Left forelimb (tissue), 1 donor: ENCODE data around the gene PIK3C2G.

ENCODE experiments used
- DNase-seq: peaks from one replicate; pipeline ENCODE4 v3.0.0-alpha.2; 2018; ENCODE audit warnings: low spot score

Gene PIK3C2G

GRCh38 chr12:18419311-18419710 is 158.0 kb downstream of the PIK3C2G start:
- DNase-seq, result no peak

DNA sequence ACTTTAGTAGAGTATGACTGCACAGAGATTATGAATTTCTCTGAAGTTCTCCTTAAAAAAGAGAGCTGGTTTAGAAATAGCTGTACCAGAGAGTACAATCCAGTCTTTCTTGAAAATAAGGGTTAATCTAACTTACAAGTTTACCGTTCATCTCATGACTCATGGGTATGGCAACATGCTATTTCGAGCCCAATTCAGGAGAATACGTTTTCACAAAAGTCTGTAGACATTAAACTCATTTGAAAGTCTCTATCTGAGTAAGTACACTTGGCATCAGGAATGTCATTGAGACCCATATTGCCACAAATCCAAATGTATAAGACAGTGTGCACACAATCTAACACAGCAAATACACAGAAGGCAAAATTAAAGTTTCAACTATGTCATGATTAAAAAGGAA is 160.5 kb downstream of the PIK3C2G start:
- no peak for DNase-seq

GRCh38 chr12:18422871-18423270 is 161.6 kb downstream of the PIK3C2G start:
- no peak for DNase-seq

GRCh38 chr12:18424857-18425256 is 163.5 kb downstream of the PIK3C2G start:
- DNase-seq, result no peak

GRCh38 chr12:18427520-18427919 is 166.2 kb downstream of the PIK3C2G start:
- DNase-seq, result no peak

DNA sequence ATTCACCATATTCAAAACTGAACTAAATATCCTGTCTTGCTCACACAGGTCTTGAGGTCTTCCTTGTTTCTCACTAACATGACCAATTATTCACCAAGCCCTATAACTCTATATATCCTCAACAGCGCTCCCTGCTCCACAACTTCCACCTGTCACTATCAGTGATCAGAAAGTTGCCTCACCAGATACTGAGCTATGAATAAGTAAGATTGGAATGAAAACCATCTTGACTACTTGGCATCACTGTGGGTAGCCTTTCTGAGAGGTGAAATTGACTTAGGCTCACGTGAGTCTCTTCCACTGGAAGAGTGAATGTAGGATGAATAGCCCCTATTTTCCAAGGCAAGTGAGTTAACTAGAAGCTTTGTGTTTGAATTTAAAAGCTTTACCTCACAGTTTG is 167.1 kb downstream of the PIK3C2G start:
- no peak for DNase-seq

DNA sequence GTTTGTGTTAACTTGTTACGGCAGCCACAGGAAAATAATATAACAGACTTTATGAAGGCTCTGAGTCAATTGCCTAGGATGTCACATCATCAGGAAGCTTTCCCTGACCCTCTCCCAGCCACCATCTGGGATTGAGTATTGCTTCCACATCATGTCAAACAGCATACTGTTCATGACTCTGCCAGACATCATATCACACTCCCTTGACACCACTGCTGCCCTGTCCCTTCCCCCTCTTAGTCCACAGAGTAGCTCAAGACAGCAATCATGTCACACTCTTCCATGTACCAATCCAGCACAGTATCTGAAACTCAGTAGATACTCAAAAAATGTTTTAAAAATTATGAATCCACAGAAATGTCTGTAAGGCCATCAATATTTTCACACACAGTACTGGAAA is 168.0 kb downstream of the PIK3C2G start:
- DNase-seq, result no peak

DNA sequence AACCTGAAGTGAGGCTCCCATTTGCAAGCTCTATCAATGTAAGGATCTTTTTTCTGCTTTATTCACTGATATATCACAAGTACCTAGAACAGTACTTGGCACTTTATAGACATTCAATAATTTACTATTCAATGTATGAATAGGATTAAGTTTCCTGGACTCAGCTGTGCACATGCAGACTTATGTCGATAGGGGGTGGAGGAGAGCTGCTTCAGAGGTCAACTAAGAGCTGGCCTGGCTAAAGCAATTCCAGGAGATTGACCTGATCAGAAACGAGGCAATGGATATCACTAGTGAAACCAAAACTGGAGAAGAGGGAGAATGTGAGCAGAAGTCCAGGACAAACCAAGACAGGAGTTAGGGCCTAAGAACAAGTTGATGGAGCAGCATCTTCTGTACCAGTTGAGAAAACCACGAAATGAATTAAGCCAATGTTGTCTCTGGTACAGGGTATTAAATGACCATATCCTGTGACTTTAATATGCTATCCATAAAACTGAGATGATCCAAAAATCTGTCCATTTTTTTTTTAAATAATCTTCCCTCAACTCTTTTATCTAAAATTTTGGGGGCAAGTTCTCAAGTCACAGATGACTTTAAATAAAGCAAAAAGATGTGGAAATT is 169.2 kb downstream of the PIK3C2G start:
- DNase-seq, result no peak

DNA sequence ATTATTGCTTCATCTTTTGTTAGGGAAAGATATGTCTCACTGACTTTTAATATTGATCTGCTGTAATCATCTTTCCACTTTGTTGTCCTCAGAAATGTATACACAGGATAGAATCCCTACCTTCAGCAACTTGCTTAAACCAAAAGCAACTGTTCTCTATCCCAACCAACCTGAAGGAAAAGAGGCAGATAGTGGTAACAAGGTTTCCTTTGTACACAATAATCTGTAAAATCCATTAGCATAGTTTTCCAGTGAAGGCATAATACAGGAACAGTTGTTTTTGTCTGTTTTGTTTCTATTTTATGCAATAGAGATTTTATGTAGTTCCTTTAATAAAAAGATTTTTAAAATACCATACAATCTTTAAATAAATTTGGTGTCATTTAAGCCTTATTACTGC is 170.5 kb downstream of the PIK3C2G start:
- no peak for DNase-seq

- DNase-seq, result no peak
Measured at GRCh38 chr12:18432206-18432605, 170.9 kb downstream of the PIK3C2G start.

GRCh38 chr12:18436170-18436569 is 174.9 kb downstream of the PIK3C2G start:
- DNase-seq, result no peak

DNA sequence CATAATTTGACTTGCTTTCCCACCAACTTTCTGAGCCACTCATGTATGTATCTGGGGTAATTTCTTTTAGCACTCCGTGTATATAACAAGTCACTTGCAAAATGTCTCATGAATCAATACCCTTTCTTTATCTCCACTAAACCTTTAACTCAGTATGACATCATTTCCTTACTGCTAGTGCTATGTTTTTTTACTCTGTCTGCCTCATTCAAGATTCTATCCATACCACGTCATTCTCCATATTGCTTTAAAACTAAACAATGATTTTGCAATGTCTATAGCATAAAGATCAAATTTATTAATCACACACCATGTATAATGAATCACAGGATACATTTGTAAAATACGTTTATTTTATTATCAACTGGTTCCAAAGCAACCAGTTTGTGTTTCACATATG is 178.2 kb downstream of the PIK3C2G start:
- no peak for DNase-seq

DNA sequence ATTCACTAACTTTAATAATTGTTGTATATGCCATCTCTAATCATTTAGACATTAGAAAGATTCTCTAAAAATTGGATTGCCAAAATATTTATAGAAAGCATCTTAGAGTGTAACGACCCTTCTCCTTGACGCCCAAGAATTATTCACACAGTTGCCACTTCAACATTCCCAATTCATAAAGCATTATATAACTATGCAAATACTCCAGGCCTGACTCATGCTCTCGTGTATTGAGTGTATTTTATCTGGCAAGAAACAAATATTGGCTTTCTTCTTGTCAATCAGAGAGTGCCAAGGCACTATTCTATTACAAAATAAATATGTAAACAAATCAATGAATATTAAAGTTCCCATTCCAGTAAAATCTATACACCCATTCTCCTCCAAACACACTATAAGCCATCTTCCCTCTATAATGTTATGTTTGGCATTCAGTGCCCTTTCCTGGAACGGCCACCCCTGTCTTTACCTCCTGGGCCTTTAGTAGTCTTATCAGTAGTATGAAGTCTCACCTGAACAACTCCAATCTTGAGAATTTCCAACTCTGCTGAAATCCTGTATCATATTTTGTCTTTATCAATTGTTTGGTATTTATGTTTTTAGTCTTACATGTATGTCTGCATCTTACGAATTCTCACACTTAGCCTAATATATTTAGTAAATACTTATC is 182.6 kb downstream of the PIK3C2G start:
- DNase-seq, result no peak

- no peak for DNase-seq
Measured at GRCh38 chr12:18446061-18446644, 184.8 kb downstream of the PIK3C2G start.

GRCh38 chr12:18454330-18454729 is 193.0 kb downstream of the PIK3C2G start:
- DNase-seq, result no peak

DNA sequence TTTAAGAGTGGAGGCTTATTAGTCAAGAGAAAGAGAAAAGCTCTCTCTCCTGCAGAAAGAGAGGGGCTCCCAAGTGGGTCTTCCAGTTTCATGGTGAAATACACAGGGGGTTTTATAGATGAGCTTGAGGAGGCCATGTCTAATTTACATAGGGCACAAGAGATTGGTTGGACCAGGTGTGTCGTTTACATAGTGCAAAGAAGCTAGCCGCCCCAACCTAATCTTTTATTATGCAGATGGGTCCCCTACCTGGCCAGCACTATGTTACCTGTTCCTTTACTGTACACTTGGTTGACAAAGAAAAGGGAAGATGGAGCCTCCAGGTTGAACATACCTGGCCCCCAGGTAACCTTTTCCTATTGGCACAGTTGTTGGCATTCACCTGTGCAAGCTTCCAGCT is 195.0 kb downstream of the PIK3C2G start:
- DNase-seq, result no peak

DNA sequence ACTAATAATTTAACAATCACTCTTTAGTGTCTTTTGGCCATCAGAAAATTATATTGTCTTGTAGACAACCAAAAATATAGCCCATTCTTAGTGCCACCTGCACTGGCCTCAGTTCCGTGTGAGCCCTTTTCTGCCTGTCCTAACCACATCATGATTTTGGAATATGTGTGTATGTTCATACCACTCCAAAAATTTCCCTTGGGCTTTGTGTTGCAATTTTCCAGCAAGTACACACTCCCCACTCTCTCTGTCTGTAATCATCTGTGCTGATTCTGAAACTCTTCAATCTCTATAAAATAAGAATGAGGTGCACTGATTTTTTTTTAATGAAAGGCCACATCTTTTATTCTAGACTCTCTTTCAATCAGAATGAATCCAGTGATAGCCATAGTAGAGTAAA is 196.0 kb downstream of the PIK3C2G start:
- no peak for DNase-seq

- no peak for DNase-seq
Measured at GRCh38 chr12:18461758-18462157, 200.4 kb downstream of the PIK3C2G start.

- DNase-seq, result no peak
Measured at GRCh38 chr12:18462442-18462841, 201.1 kb downstream of the PIK3C2G start.

- no peak for DNase-seq
Measured at GRCh38 chr12:18467620-18468245, 206.4 kb downstream of the PIK3C2G start.

DNA sequence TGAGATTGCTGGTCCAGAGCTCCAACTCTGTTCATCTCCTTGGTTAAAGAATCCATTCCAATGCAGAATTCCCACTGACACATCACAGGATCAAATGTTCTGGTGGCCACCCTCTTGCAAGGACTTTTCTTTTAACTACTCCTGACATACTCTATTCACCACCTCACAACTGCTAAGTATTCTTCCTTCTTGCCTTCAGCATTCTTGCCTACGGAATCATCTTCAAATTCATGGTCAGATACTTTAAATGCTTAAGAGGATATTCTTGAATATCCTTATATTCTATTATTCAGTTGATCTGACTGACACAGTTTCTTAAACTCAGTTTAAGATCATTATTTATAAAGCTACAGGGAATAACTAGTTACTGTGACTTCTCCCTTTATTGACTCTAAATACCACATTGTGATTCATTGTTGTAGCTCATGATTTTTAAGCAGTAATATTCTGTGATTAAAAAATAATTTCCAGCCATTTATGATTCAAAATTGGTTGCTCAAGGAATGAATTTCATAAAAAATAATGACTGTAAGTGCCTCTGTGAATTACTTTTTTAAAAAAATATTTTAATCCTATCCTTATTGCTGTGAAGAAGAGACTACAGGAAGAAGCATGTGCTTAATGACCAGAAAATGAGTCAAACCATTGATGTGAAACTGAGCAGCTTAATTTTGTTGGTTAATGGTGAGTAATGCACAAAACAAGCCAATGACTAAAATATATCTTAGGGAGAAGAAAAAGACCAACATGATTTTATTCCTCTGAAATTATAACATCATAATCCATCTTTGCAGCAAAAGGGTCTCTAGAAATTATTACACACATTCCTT is 207.1 kb downstream of the PIK3C2G start:
- DNase-seq, result no peak

DNA sequence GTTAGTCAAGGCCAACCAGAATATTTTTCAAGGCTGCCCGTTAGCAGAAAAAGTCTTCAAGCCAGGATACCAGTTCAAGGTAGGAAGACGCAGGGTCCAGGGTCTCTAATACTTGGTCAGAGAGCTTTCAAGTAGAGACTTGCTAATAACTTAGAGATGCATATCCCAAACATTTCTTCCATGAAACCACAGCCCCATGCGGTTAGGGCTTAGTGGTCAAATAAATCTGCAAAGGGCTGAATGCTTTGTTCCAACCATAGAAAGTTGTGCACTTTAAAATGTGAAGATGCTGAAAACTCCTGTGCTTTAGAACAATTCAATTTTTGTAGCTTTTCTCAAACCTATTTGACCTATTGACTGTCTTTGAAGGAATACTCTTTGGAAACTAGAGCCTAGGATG is 208.9 kb downstream of the PIK3C2G start:
- no peak for DNase-seq
